Esophagus (tissue), 2 donors: Measurements from ENCODE around the gene PTGDR2. TPM values are rescaled to one million over a fixed set of nuclear protein-coding genes. Genes with fewer than 3 reads are reported as not detected.
A peak's percentile ranks its signal among the peaks of the same experiment; 100 is the strongest.

Source experiments
- H3K27ac ChIP-seq, 2 donors: one replicate each; pipeline ENCODE4 v1.5.1; 2013; ENCODE audit warnings: low read depth in 2 of 2, mild to moderate bottlenecking in 2 of 2, inconsistent platforms in 1 of 2, low read length in 1 of 2, moderate library complexity in 1 of 2
- H3K27me3 ChIP-seq, 2 donors: one replicate each; pipeline ENCODE4 v1.6.1; 2013; ENCODE audit warnings: low read length in 2 of 2, control low read depth in 1 of 2, mild to moderate bottlenecking in 1 of 2; ENCODE audit not compliant: insufficient read depth in 2 of 2, control insufficient read depth in 1 of 2
- H3K36me3 ChIP-seq, 2 donors: one replicate each; pipeline ENCODE4 v1.6.1; 2013; ENCODE audit warnings: low read length in 1 of 2; ENCODE audit not compliant: control insufficient read depth in 2 of 2, insufficient read depth in 2 of 2
- H3K4me1 ChIP-seq, 2 donors: one replicate each; pipeline ENCODE4 v1.6.1; 2013; ENCODE audit warnings: low read length in 1 of 2; ENCODE audit not compliant: control insufficient read depth in 2 of 2, insufficient read depth in 2 of 2
- H3K4me3 ChIP-seq, 2 donors: one replicate each; pipeline ENCODE4 v1.5.1; 2013; ENCODE audit warnings: low read length in 2 of 2, mild to moderate bottlenecking in 2 of 2, low read depth in 1 of 2, moderate library complexity in 1 of 2
- H3K9me3 ChIP-seq, 2 donors: one replicate each; pipeline ENCODE4 v1.6.1; 2013; ENCODE audit warnings: mild to moderate bottlenecking in 2 of 2, low read depth in 1 of 2, low read length in 1 of 2, moderate library complexity in 1 of 2; ENCODE audit not compliant: control insufficient read depth in 2 of 2, insufficient read depth in 1 of 2
- WGBS, 2 donors: extraction: QIAGEN DNeasy Blood & Tissue Kit; methylation state at CpG; one replicate each; pipeline ENCODE4 v1.1.7; 2013; 5-methylcytosine and 5-hydroxymethylcytosine counted together
- polyA plus RNA-seq, 2 donors: library from polyadenylated mRNA; stranded (reverse); fragments of 200-250 nt; gene quantifications; one replicate each; pipeline ENCODE4 v1.2.3, GENCODE V29; 2013
- donor health status: healthy with polysubstance abuse.
- donor health status: Bipolar disorder and iron deficiency.

PTGDR2 gene
- polyA plus RNA-seq, 2 donors, result 0.26 to 0.41 TPM

GRCh38 chr11:60844045-60844869, 11.5 kb downstream of the PTGDR2 start:
- Histone ChIP-seq H3K4me1 (peaks cover 11 to 18% of the 10 kb centered on the region in 2 donors), H3K4me3 (peak overlapping the region in 1 of 2 donors; percentile 94), H3K27me3 (no peaks in the 10 kb centered on the region), H3K9me3 (no peaks in the 10 kb centered on the region), H3K36me3 (peaks cover 5 to 17% of the 10 kb centered on the region in 2 donors), H3K27ac (peak overlapping the region in 1 of 2 donors; percentile 10)
- WGBS, 2 donors, result 49 to 52% methylated on average over 10 of the region's 10 CpGs

- Histone ChIP-seq H3K27me3 (no peaks in the 10 kb centered on the region), H3K36me3 (peaks cover 2 to 6% of the 10 kb centered on the region in 2 donors), H3K27ac (peak overlapping the region; percentile 59 to 63), H3K4me3 (peak overlapping the region; percentile 88 to 94), H3K9me3 (no peaks in the 10 kb centered on the region), H3K4me1 (peaks cover 11 to 18% of the 10 kb centered on the region in 2 donors)
- 7 to 9% methylated on average over 23 of the region's 23 CpGs for WGBS, 2 donors
These were observed 12.8 kb downstream of the PTGDR2 start for GRCh38 chr11:60842668-60843600.

GRCh38 chr11:60841797-60842667, 13.7 kb downstream of the PTGDR2 start, which contains the start of gene CCDC86:
Gene CCDC86 (plus strand): TSS chr11:60842113. CDS start chr11:60842125, 12 bp downstream.
- Histone ChIP-seq H3K27me3 (no peaks in the 10 kb centered on the region), H3K4me3 (peak within 1 kb of the TSS; percentile 88 to 94), H3K36me3 (peaks cover 0 to 3% of the 10 kb centered on the region in 2 donors), H3K4me1 (peaks cover 11 to 18% of the 10 kb centered on the region in 2 donors), H3K27ac (peak within 1 kb of the TSS; percentile 59 to 63), H3K9me3 (no peaks in the 10 kb centered on the region)
- WGBS, 2 donors, result 0 to 1% methylated on average over 57 of the region's 57 CpGs

GRCh38 chr11:60840470-60841430, 15.0 kb downstream of the PTGDR2 start:
- Histone ChIP-seq H3K27ac (peak overlapping the region; percentile 44 to 50), H3K36me3 (no peaks in the 10 kb centered on the region), H3K4me3 (no peak overlapping the region), H3K4me1 (peaks cover 11 to 15% of the 10 kb centered on the region in 2 donors), H3K9me3 (no peaks in the 10 kb centered on the region), H3K27me3 (no peaks in the 10 kb centered on the region)
- 69 to 76% methylated on average over 14 of the region's 14 CpGs for WGBS, 2 donors

- H3K27ac ChIP-seq, result no peak overlapping the region
These were observed 17.6 kb downstream of the PTGDR2 start for GRCh38 chr11:60838132-60838531.

GRCh38 chr11:60836866-60837515, 18.8 kb downstream of the PTGDR2 start:
- Histone ChIP-seq H3K36me3 (no peaks in the 10 kb centered on the region), H3K4me1 (peaks cover 0 to 5% of the 10 kb centered on the region in 2 donors), H3K27me3 (no peaks in the 10 kb centered on the region), H3K27ac (no peak overlapping the region), H3K9me3 (no peaks in the 10 kb centered on the region), H3K4me3 (no peak overlapping the region)
- WGBS, 2 donors, result 70 to 71% methylated on average over 9 of the region's 9 CpGs

More at GRCh38 chr11:60838132-60838531, 17.6 kb downstream of the PTGDR2 start:
- Histone ChIP-seq H3K36me3 (no peaks in the 10 kb centered on the region), H3K9me3 (no peaks in the 10 kb centered on the region), H3K4me3 (no peak overlapping the region), H3K4me1 (peaks cover 3 to 5% of the 10 kb centered on the region in 2 donors), H3K27me3 (no peaks in the 10 kb centered on the region)
- 83 to 86% methylated on average over 7 of the region's 7 CpGs for WGBS, 2 donors

GRCh38 chr11:60835534-60835846, 20.3 kb downstream of the PTGDR2 start:
- Histone ChIP-seq H3K4me3 (no peak overlapping the region), H3K27me3 (no peaks in the 10 kb centered on the region)
- WGBS, 2 donors, result 80 to 83% methylated on average over 3 of the region's 3 CpGs

More at GRCh38 chr11:60835534-60835846, 20.3 kb downstream of the PTGDR2 start:
- H3K36me3 ChIP-seq, result no peaks in the 10 kb centered on the region
- H3K4me1 ChIP-seq, result peaks cover 0 to 1% of the 10 kb centered on the region in 2 donors
- H3K27ac ChIP-seq, result no peak overlapping the region
- no peaks in the 10 kb centered on the region for H3K9me3 ChIP-seq
